GM12873 (cell line): ENCODE results near the gene SLC27A2.

Experiments
- TF ChIP-seq, protein P1 (sequence below): IDR thresholded peaks from 2 replicates; pipeline ENCODE4 v1.5.1; 2012; ENCODE audit warnings: low read depth, mild to moderate bottlenecking, moderate library complexity, low read length, control low read depth; ENCODE audit not compliant: insufficient read depth; ENCODE audit errors: missing control alignments

Gene SLC27A2

GRCh38 chr15:50181201-50181968 is 611 bp upstream of the SLC27A2 start:
- TF ChIP-seq, protein P1, sequence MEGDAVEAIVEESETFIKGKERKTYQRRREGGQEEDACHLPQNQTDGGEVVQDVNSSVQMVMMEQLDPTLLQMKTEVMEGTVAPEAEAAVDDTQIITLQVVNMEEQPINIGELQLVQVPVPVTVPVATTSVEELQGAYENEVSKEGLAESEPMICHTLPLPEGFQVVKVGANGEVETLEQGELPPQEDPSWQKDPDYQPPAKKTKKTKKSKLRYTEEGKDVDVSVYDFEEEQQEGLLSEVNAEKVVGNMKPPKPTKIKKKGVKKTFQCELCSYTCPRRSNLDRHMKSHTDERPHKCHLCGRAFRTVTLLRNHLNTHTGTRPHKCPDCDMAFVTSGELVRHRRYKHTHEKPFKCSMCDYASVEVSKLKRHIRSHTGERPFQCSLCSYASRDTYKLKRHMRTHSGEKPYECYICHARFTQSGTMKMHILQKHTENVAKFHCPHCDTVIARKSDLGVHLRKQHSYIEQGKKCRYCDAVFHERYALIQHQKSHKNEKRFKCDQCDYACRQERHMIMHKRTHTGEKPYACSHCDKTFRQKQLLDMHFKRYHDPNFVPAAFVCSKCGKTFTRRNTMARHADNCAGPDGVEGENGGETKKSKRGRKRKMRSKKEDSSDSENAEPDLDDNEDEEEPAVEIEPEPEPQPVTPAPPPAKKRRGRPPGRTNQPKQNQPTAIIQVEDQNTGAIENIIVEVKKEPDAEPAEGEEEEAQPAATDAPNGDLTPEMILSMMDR = no peak

- TF ChIP-seq, protein P1 = no peak
Measured at GRCh38 chr15:50182219-50183013, 420 bp downstream of the SLC27A2 start.

DNA sequence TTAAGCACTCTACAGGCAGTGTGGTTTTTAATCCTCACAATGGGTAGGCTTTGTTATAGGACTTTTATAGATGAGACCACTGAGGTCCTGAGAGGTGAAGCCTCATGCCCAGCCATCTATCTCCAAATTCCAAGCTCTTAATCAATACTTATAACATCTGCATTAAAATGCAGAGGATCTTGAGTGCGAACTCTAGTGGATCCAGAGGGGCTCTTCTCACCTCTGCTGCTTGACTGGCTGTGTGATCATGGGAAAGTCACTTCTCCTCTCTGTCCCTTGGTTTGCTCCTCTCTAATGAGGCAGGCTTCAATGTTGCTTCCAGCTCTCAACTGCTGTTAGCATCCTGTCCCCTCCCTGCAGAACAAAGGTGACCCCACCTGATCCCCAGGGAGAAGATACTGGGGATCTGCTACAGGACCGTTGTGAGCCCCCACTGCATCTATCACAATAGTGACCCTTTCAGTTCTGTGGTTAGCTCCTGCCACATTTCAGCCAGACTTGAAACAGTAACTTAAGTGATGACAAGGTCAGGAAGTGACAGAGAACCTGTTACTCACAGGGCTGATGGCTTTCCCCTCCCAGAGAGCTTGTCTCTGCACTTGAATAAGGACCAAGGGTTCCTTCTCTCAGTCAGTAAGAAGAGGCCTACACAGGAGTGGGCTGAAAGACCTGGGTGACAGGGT is 1.3 kb downstream of the SLC27A2 start:
- TF ChIP-seq, protein P1 = no peak

DNA sequence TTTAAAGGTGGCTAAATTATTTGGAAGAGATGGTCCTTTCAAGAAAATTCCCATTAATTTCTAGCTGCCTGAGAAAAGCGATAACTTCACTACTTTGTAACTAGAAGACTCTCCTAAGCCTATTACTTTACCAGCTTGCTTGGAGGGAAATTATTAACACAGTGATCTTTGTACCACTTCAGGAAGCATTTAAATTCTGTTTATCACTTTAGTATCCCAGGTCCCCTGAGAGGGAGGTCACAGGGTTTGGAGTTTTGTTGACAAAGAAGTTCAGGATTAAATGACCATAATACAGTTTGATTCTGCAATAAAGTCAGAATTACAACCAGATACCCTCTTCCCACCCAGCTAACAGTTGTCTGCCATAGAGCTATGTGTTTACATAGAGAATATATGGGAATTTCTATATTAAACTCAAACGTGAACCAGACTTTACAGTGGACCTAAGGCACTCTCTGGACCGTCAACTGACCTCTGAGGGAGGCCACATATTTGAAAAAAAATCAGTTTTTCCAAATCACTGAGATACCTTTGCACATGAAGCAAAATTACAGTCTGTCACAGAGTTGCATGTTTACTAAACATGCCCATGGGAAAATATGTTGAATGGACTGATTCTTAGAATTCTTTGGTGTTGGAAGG is 3.0 kb downstream of the SLC27A2 start:
- TF ChIP-seq, protein P1 = no peak

DNA sequence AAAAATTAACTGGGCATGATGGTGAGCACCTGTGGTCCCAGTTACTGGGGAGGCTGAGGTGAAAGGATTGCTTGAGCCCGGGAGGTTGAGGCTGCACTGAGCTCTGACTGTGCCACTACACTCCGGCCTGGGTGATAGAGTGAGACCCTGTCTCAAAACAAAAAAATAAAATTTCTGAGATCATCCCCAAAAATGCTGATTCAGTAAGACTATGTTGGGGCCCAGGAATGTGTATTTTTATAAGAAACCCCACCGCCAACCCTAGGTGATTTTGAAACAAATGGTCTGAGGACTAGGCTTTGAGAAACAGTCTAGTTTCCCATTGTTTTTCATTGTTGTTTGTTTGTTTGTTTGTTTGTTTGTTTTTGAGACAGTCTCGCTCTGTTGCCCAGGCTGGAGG is 4.1 kb downstream of the SLC27A2 start:
- TF ChIP-seq, protein P1 = no peak

DNA sequence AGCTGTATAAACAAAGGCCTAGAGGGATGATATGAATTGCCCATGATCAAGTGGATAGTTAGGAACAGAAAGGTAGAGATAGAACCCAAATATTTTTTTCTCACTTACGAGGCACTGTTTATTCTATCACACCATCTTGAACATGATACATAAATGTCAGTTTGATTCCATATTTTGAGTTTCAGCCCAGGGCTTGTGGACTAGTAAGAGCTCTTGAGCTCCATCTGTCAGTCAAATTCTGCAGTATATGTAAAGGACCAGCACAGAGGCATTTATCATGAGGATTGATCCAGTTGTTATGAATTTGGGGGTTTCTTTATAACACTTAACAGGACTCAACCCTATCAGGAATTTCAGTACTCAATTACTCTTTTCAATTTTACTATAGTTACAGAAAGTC is 4.8 kb downstream of the SLC27A2 start:
- TF ChIP-seq, protein P1 = no peak
